ENCODE measurements around the gene BTBD6.

The BTBD6 gene

GRCh38 chr14:105224845-105225570 is 23.3 kb upstream of the BTBD6 start:
- TF ChIP-seq CTCF (IDR thresholded peaks at IDR 0.05; ENCODE audit: borderline replicate concordance, extremely low read depth, low read length, poor library complexity, severe bottlenecking) (no peak), EZH2 (IDR thresholded peaks at IDR 0.05; ENCODE audit: borderline replicate concordance, low read depth, low read length, severe bottlenecking) (no peak)
- ATAC-seq (ENCODE audit: insufficient read depth, low read depth) (no peak), DNase-seq (no peak)
- peaks cover 69% of the 10 kb centered on the region for H3K36me3 ChIP-seq (ENCODE audit: insufficient read depth, low read length)
- no peak overlapping the region for H3K4me2 ChIP-seq (ENCODE audit: insufficient read depth, low read length)
- H3K9ac ChIP-seq (ENCODE audit: low read depth, low read length): no peak overlapping the region
- H2AFZ ChIP-seq (ENCODE audit: low read depth, low read length): no peak overlapping the region
- H3K4me1 ChIP-seq (ENCODE audit: insufficient read depth, low read length): no peaks in the 10 kb centered on the region
- H4K20me1 ChIP-seq (ENCODE audit: insufficient read depth, low read length): peaks cover 27% of the 10 kb centered on the region
- H3K4me3 ChIP-seq (ENCODE audit: low read depth in 1 of 2, low read length in 2 of 2): no peak overlapping the region
- H3K79me2 ChIP-seq (ENCODE audit: insufficient read depth, low read length): peaks cover 8% of the 10 kb centered on the region; the same call in 1 of the 2 replicates
- no peak overlapping the region for H3K27ac ChIP-seq (ENCODE audit: low read length)
- no peaks in the 10 kb centered on the region for H3K27me3 ChIP-seq (ENCODE audit: insufficient read depth, low read length, poor library complexity)
- H3K9me3 ChIP-seq (ENCODE audit: insufficient read depth, low read length, severe bottlenecking): no peaks in the 10 kb centered on the region

GRCh38 chr14:105226198-105226597 is 22.1 kb upstream of the BTBD6 start:
- H3K27ac ChIP-seq (ENCODE audit: low read length): no peak overlapping the region
- H3K4me1 ChIP-seq (ENCODE audit: insufficient read depth, low read length): no peaks in the 10 kb centered on the region
- H3K79me2 ChIP-seq (ENCODE audit: insufficient read depth, low read length): peaks cover 11% of the 10 kb centered on the region; the same call in 1 of the 2 replicates
- H3K9ac ChIP-seq (ENCODE audit: low read depth, low read length): no peak overlapping the region
- H3K36me3 ChIP-seq (ENCODE audit: insufficient read depth, low read length): peaks cover 58% of the 10 kb centered on the region
- H2AFZ ChIP-seq (ENCODE audit: low read depth, low read length): no peak overlapping the region
- no peak overlapping the region for H3K4me3 ChIP-seq (ENCODE audit: low read depth in 1 of 2, low read length in 2 of 2)
- H3K27me3 ChIP-seq (ENCODE audit: insufficient read depth, low read length, poor library complexity): no peaks in the 10 kb centered on the region
- no peaks in the 10 kb centered on the region for H3K9me3 ChIP-seq (ENCODE audit: insufficient read depth, low read length, severe bottlenecking)
- H4K20me1 ChIP-seq (ENCODE audit: insufficient read depth, low read length): peaks cover 18% of the 10 kb centered on the region
- ATAC-seq (ENCODE audit: insufficient read depth, low read depth) (no peak), DNase-seq (no peak)
- H3K4me2 ChIP-seq (ENCODE audit: insufficient read depth, low read length): no peak overlapping the region
- TF ChIP-seq EZH2 (IDR thresholded peaks at IDR 0.05; ENCODE audit: borderline replicate concordance, low read depth, low read length, severe bottlenecking) (no peak), CTCF (IDR thresholded peaks at IDR 0.05; ENCODE audit: borderline replicate concordance, extremely low read depth, low read length, poor library complexity, severe bottlenecking) (no peak)

- no peak overlapping the region for H3K4me2 ChIP-seq (ENCODE audit: insufficient read depth, low read length)
- ATAC-seq (ENCODE audit: insufficient read depth, low read depth) (no peak), DNase-seq (no peak)
- H3K4me3 ChIP-seq (ENCODE audit: low read depth in 1 of 2, low read length in 2 of 2): no peak overlapping the region
- H4K20me1 ChIP-seq (ENCODE audit: insufficient read depth, low read length): peaks cover 16% of the 10 kb centered on the region; the same call in 1 of the 2 replicates
- H3K27me3 ChIP-seq (ENCODE audit: insufficient read depth, low read length, poor library complexity): no peaks in the 10 kb centered on the region
- peaks cover 49% of the 10 kb centered on the region for H3K36me3 ChIP-seq (ENCODE audit: insufficient read depth, low read length)
- H3K9me3 ChIP-seq (ENCODE audit: insufficient read depth, low read length, severe bottlenecking): no peaks in the 10 kb centered on the region
- H3K27ac ChIP-seq (ENCODE audit: low read length): no peak overlapping the region
- no peak overlapping the region for H2AFZ ChIP-seq (ENCODE audit: low read depth, low read length)
- no peak for TF ChIP-seq CTCF (IDR thresholded peaks at IDR 0.05; ENCODE audit: borderline replicate concordance, extremely low read depth, low read length, poor library complexity, severe bottlenecking)
- no peak for TF ChIP-seq EZH2 (IDR thresholded peaks at IDR 0.05; ENCODE audit: borderline replicate concordance, low read depth, low read length, severe bottlenecking)
- H3K4me1 ChIP-seq (ENCODE audit: insufficient read depth, low read length): no peaks in the 10 kb centered on the region
- H3K79me2 ChIP-seq (ENCODE audit: insufficient read depth, low read length): peaks cover 13% of the 10 kb centered on the region; the same call in 1 of the 2 replicates
- no peak overlapping the region for H3K9ac ChIP-seq (ENCODE audit: low read depth, low read length)
Observed at GRCh38 chr14:105227346-105227745, 21.0 kb upstream of the BTBD6 start.
